Activated T-helper 17 cell treated with anti-CD3 and anti-CD28 coated beads, Interleukin-2, amount 50 U/mL, for 72 hours (primary cell): ENCODE data around the gene KRTAP9-3. TPM values are rescaled to one million over a fixed set of nuclear protein-coding genes. Genes with fewer than 3 reads are reported as not detected.
"Not testable (repeated sequence)": the region's sequence is repeated elsewhere in the genome, so short reads cannot be mapped to it uniquely, and the experiment has no call there.

Source experiments
- ATAC-seq: fragments of 150-1000 bp; cut with Tn5 transposase; replicated peaks from 2 replicates; pipeline ENCODE4 v1.10.0; 2021; ENCODE audit warnings: mild to moderate bottlenecking, moderate library complexity
- H3K27ac Mint-ChIP-seq: one replicate; pipeline ENCODE4 v1.8.0; 2022; ENCODE audit warnings: mixed read lengths
- H3K27me3 Mint-ChIP-seq: one replicate; pipeline ENCODE4 v1.8.0; 2022; ENCODE audit warnings: mixed read lengths
- H3K36me3 Mint-ChIP-seq: one replicate; pipeline ENCODE4 v1.8.0; 2022; ENCODE audit warnings: low read depth, mild to moderate bottlenecking, mixed read lengths
- H3K4me1 Mint-ChIP-seq: one replicate; pipeline ENCODE4 v1.8.0; 2022; ENCODE audit warnings: mixed read lengths
- H3K4me3 Mint-ChIP-seq: one replicate; pipeline ENCODE4 v1.8.0; 2022; ENCODE audit warnings: mild to moderate bottlenecking, mixed read lengths
- H3K9me3 Mint-ChIP-seq: one replicate; pipeline ENCODE4 v1.8.0; 2022; ENCODE audit warnings: mixed read lengths
- total RNA-seq, 2 donors: library from RNA; stranded (reverse); gene quantifications; one replicate each; pipeline ENCODE4 v1.2.3, GENCODE V29; 2022

Gene KRTAP9-3
- total RNA-seq, 2 donors from 2014 or later = not detected

DNA sequence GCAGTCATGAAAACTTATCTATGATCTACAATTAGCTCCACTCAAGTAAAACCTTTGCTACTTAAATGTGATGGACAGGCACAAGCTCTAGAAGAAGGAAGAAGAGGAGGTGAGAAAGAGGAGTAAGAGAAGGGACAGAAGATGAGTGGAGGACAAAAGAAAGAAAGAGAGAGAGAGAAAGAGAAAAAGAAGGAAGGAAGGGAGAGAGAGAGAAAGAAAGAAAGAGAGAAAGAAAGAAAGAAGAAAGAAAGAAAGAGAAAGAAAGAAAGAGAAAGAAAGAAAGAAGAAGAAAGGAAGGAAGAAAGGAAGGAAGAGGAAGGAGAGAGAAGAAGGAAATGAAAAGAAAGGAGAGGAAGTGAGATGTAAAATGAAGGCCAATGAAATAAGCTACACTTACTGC is 2.2 kb upstream of the KRTAP9-3 start:
- Mint-ChIP-seq H3K27me3 (peaks cover 15% of the 10 kb centered on the region), H3K9me3 (no peaks in the 10 kb centered on the region), H3K4me3 (no peak overlapping the region), H3K4me1 (no peaks in the 10 kb centered on the region), H3K27ac (no peak overlapping the region), H3K36me3 (no peaks in the 10 kb centered on the region)
- no peak for ATAC-seq

DNA sequence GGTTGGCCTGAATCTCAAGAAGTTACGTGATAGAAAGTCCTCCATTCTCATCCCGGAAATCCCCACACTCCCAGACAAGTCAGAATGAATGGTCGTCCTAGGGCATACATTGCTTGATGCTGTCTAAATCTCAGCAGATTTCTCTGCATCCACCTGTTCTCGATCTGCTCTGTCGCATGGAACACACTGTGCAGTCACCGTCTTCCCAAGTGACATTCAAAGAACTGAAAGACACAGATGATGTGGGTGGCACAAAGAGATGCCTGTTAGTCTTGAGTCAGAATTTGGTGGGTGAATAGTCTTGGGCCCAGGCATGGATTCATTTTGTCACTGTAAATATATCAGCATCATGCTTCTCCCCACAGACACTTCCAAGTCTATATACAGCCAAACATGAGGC is 518 bp upstream of the KRTAP9-3 start:
- Mint-ChIP-seq H3K9me3 (no peaks in the 10 kb centered on the region), H3K4me1 (no peaks in the 10 kb centered on the region), H3K36me3 (no peaks in the 10 kb centered on the region), H3K27ac (no peak overlapping the region), H3K27me3 (peaks cover 20% of the 10 kb centered on the region), H3K4me3 (no peak overlapping the region)
- ATAC-seq = no peak

DNA sequence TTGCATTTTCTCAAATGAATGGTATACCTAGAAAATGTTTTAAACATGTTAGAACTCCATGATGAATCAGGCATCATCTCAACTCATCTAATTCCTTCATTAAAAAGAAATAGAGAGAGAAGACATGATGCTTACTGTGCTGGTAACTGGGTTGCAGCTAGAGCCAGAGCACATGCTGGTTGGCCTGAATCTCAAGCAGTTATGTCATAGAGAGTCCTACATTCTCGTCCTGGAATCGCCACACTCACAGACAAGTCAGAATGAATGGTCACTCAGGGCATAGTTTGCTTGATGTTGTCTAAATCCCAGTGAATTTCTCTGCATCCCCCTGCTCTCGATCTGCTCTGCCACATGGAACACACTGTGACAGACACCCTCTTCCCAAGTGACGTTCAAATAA is 4.9 kb downstream of the KRTAP9-3 start:
- not testable (repeated sequence) for H3K4me1 Mint-ChIP-seq, ATAC-seq, H3K4me3 Mint-ChIP-seq, H3K27ac Mint-ChIP-seq, H3K9me3 Mint-ChIP-seq, H3K36me3 Mint-ChIP-seq
- peaks cover 21% of the 10 kb centered on the region for H3K27me3 Mint-ChIP-seq

DNA sequence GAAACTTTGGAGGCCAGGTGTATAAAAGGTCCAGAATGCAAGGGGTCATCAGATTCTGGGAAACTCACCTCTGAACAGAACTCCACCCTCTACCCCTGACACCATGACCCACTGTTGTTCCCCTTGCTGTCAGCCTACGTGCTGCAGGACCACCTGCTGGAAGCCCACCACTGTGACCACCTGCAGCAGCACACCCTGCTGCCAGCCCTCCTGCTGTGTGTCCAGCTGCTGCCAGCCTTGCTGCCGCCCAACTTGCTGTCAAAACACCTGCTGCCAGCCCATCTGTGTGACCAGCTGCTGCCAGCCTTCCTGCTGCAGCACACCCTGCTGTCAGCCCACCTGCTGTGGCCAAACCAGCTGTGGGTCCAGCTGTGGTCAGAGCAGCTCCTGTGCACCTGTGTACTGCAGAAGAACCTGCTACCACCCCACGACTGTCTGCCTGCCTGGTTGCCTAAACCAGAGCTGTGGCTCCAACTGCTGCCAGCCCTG is 5.7 kb downstream of the KRTAP9-3 start, which contains the start of gene KRTAP9-8:
TSS of gene KRTAP9-8 (plus strand) at position 51 of the 489 bp plus-strand sequence. CDS start at position 104, 53 bp downstream.
- not testable (repeated sequence) for H3K36me3 Mint-ChIP-seq, H3K9me3 Mint-ChIP-seq, H3K27ac Mint-ChIP-seq, ATAC-seq, H3K4me3 Mint-ChIP-seq, H3K4me1 Mint-ChIP-seq
- H3K27me3 Mint-ChIP-seq = peaks cover 19% of the 10 kb centered on the region

DNA sequence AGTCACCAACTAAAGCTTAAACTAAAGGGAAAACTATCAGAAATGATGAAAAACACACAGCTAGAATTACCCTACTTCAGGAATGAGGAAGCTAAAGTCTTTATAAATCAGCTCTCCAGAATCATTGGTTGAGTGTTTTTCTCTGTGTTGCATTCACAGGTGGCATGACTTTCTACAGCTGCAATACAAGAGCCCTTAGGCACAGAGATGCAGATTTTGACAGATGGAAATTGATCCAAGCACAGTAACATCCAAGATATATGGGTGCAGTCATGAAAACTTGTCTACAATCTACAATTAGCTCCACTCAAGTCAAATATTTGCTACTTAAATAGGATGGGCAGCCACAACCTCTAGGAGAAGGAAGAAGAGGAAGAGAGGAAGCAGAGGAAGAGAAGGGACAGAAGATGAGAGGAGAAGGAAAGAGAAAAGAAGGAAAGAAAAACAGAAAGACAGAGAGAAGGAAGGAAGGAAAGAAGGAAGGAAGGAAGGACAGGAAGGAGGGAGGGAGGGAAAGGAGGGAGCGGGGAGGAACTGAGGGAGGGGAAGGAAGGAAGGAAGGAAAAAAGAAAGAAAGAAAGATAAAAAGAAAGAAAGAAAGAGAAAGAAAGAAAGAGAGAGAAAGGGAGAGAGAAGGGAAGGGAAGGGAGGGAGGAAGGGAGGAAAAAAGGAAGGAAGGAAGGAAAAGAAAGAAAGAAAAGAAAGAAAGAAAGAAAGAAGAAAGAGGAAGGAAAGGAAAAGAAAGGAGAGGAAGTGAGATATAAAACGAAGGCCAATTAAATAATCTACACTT is 14.9 kb downstream of the KRTAP9-3 start:
- H3K4me1 Mint-ChIP-seq, H3K27me3 Mint-ChIP-seq, H3K27ac Mint-ChIP-seq, H3K36me3 Mint-ChIP-seq, H3K4me3 Mint-ChIP-seq, H3K9me3 Mint-ChIP-seq, ATAC-seq: not testable (repeated sequence)

DNA sequence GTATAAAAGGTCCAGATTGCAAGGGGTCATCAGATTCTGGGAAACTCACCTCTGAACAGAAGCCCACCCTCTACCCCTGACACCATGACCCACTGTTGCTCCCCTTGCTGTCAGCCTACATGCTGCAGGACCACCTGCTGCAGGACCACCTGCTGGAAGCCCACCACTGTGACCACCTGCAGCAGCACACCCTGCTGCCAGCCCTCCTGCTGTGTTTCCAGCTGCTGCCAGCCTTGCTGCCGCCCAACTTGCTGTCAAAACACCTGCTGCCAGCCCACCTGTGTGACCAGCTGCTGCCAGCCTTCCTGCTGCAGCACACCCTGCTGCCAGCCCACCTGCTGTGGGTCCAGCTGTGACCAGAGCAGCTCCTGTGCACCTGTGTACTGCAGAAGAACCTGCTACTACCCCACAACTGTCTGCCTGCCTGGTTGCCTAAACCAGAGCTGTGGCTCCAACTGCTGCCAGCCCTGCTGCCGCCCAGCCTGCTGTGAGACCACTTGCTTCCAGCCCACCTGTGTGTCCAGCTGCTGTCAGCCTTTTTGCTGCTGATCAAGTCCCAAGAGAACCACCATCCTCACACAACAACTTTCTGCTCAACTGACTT is 17.5 kb downstream of the KRTAP9-3 start, which contains the start of gene KRTAP9-4:
TSS of gene KRTAP9-4 (plus strand) at position 51 of the 604 bp plus-strand sequence. CDS start at position 85, 34 bp downstream.
- not testable (repeated sequence) for H3K36me3 Mint-ChIP-seq, ATAC-seq, H3K9me3 Mint-ChIP-seq, H3K4me1 Mint-ChIP-seq, H3K27me3 Mint-ChIP-seq, H3K27ac Mint-ChIP-seq, H3K4me3 Mint-ChIP-seq

DNA sequence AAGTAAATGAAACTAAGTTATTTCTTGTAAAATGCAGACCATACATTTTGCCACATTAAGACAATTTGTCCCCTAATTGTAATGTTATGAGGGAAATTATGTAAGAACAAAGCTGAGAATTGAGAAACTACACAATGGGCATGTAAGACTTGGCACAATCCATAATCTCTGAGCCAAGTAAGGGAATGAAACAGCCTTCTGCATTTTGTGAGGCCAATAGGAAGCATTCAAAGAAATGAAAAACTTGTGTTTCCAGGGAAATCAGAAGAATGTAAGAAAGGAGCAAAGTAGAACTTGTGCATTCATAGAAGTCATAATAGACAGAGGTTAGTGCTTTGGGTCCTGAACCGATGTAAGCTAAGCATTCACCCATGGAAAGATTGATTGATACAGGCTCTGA is 19.0 kb downstream of the KRTAP9-3 start:
- Mint-ChIP-seq H3K4me3 (no peak overlapping the region), H3K27ac (no peak overlapping the region), H3K27me3 (peaks cover 13% of the 10 kb centered on the region), H3K4me1 (no peaks in the 10 kb centered on the region), H3K9me3 (no peaks in the 10 kb centered on the region), H3K36me3 (no peaks in the 10 kb centered on the region)
- ATAC-seq = no peak

DNA sequence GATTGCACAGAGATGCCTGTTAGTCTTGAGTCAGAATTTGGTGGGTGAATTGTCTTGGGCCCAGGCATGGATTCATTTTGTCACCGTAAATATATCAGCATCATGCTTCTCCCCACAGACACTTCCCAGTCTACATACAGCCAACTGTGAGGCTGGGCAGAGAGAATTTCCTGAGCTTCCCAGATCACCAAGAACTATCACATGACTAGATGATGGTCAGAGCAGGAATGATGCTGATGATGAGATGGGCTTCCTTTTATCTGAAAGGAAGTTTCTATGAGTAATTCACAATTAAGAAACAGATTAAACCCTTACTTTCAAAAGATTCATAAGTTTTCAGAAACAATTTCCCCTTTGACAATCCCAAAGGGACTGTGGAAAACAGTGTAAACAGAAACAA is 22.6 kb downstream of the KRTAP9-3 start:
- no peak overlapping the region for H3K27ac Mint-ChIP-seq
- H3K9me3 Mint-ChIP-seq = no peaks in the 10 kb centered on the region
- no peaks in the 10 kb centered on the region for H3K36me3 Mint-ChIP-seq
- no peak for ATAC-seq
- H3K4me1 Mint-ChIP-seq = no peaks in the 10 kb centered on the region
- H3K4me3 Mint-ChIP-seq = no peak overlapping the region
- peaks cover 28% of the 10 kb centered on the region for H3K27me3 Mint-ChIP-seq

DNA sequence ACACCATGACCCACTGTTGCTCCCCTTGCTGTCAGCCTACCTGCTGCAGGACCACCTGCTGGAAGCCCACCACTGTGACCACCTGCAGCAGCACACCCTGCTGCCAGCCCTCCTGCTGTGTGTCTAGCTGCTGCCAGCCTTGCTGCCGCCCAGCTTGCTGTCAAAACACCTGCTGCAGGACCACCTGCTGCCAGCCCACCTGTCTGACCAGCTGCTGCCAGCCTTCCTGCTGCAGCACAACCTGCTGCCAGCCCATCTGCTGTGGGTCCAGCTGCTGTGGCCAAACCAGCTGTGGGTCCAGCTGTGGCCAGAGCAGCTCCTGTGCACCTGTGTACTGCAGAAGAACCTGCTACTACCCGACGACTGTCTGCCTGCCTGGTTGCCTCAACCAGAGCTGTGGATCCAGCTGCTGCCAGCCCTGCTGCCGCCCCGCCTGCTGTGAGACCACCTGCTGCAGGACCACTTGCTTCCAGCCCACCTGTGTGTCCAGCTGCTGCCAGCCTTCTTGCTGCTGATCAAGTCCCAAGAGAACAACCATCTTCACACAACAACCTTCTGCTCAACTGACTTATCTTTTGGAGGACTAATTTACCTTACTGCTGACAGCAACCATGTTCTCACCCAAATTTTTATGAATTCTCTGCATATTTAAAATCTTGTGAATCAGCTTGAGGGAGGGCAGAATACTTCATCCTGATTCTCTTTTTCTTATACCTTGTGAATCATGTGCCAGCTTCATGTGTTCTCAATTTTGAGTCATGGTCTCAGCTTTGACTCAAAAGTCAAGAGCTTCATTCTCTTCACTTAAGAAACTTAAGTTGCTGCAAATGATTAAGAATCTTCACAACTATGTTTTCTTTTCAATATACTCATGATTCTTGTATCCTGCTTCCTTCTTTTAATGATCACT is 23.4 kb downstream of the KRTAP9-3 start, which contains the start of gene KRTAP9-9:
TSS of gene KRTAP9-9 (plus strand) at position 4 of the 910 bp plus-strand sequence.
- H3K4me1 Mint-ChIP-seq, H3K9me3 Mint-ChIP-seq, H3K36me3 Mint-ChIP-seq, H3K27ac Mint-ChIP-seq, H3K4me3 Mint-ChIP-seq, ATAC-seq: not testable (repeated sequence)
- peaks cover 28% of the 10 kb centered on the region for H3K27me3 Mint-ChIP-seq

DNA sequence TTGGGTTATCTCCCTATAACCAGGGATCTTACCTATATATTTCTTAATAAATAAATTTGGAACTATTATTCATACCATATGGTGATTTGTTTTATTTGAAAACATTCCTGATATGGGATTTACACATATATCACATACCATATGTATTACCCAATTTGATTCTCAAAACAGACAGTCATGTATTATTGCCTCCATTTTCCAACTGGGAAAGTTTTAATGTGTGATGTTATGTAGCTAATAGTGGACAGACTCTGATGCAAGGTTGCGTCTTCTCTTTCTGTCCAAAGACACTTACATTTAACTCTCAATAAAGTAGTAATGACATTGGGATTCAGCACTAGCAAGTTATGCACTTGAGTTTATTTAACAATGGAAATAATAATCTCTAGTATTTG is 24.0 kb downstream of the KRTAP9-3 start:
- H3K4me3 Mint-ChIP-seq = no peak overlapping the region
- no peaks in the 10 kb centered on the region for H3K4me1 Mint-ChIP-seq
- H3K36me3 Mint-ChIP-seq = no peaks in the 10 kb centered on the region
- no peaks in the 10 kb centered on the region for H3K9me3 Mint-ChIP-seq
- peaks cover 28% of the 10 kb centered on the region for H3K27me3 Mint-ChIP-seq
- H3K27ac Mint-ChIP-seq = no peak overlapping the region
- ATAC-seq = no peak

DNA sequence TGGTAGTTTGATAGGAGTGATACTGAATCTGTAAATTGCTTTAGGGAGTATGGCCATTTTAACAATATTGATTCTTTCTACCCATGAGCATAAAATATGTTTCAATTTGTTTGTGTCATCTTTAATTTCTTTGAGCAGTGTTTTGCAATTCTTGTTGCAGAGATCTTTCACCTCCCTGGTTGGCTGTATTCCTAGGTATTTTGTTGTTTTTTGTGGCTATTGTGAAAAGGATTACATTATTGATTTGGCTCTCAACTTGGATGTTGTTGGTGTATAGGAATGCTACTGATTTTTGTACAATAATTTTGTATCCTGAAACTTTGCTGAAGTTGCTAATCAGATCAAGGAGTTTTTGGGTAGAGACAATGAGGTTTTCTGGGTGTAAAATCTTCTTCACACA is 26.2 kb downstream of the KRTAP9-3 start:
- Mint-ChIP-seq H3K9me3 (no peaks in the 10 kb centered on the region), H3K27ac (no peak overlapping the region), H3K4me1 (no peaks in the 10 kb centered on the region), H3K36me3 (no peaks in the 10 kb centered on the region), H3K27me3 (peaks cover 28% of the 10 kb centered on the region), H3K4me3 (no peak overlapping the region)
- no peak for ATAC-seq

DNA sequence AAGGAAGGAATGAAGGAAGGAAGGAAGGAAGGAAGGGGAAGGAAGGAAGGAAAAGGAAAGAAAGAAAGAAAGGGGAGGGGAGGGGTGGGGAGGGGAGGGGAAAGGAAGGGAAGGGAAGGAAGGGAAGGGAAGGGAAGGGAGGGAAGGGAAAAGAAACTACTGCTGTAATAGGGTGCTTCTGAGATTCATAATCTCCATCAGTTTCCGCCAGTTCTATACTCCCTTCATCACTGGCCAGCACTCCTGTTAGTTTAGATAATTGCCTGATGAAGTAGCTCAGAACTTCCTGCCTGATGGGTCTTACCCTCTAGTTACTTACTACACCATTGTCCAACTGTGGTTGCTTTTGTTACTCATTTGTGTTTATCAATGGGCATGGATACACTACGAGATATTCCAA is 31.0 kb downstream of the KRTAP9-3 start:
- no peak for ATAC-seq
- H3K27ac Mint-ChIP-seq = no peak overlapping the region
- no peaks in the 10 kb centered on the region for H3K9me3 Mint-ChIP-seq
- H3K4me1 Mint-ChIP-seq = no peaks in the 10 kb centered on the region
- H3K36me3 Mint-ChIP-seq = no peaks in the 10 kb centered on the region
- peaks cover 22% of the 10 kb centered on the region for H3K27me3 Mint-ChIP-seq
- H3K4me3 Mint-ChIP-seq = no peak overlapping the region

DNA sequence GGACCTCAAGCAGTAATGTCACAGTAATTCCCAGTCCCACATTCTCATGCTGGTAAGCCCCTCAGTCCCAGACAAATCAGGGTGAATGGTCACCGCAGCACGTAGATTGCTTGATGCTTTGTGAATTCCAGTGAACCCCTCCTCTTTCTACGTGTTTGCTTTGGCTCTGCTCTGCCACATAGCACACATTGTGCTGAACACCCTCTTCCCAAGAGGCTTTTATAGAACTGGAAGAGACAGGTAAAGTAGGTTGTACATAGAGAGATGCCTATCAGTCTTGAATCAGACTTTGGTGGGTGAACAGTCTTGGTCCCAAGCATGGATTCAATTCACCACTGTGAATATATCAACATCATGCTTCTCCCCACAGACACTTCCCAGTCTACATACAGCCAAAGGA is 32.4 kb downstream of the KRTAP9-3 start:
- no peak overlapping the region for H3K4me3 Mint-ChIP-seq
- peaks cover 18% of the 10 kb centered on the region for H3K27me3 Mint-ChIP-seq
- no peak overlapping the region for H3K27ac Mint-ChIP-seq
- H3K36me3 Mint-ChIP-seq = no peaks in the 10 kb centered on the region
- ATAC-seq = no peak
- no peaks in the 10 kb centered on the region for H3K9me3 Mint-ChIP-seq
- H3K4me1 Mint-ChIP-seq = no peaks in the 10 kb centered on the region

DNA sequence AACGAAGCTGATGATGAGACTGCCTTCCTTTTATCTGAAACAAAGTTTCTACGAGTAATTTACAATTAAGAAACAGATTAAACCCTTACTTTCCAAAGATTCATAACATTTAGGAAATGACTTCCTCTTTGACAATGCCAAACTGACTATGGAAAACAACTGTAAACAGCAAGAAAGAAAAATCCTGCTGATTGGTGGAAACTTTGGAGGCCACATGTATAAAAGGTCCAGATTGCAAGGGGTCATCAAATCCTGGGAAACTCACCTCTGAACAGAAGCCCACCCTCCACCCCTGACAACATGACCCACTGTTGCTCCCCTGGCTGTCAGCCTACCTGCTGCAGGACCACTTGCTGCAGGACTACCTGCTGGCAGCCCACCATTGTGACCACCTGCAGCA is 32.8 kb downstream of the KRTAP9-3 start, which contains the start of gene KRTAP9-6:
TSS of gene KRTAP9-6 (plus strand) at position 301 of the 400 bp plus-strand sequence. CDS start at position 301, 0 bp downstream.
- Mint-ChIP-seq H3K36me3 (no peaks in the 10 kb centered on the region), H3K27ac (no peak within 1 kb of the TSS), H3K4me1 (no peaks in the 10 kb centered on the region), H3K27me3 (peaks cover 18% of the 10 kb centered on the region), H3K9me3 (no peaks in the 10 kb centered on the region), H3K4me3 (no peak within 1 kb of the TSS)
- ATAC-seq = no peak
